Body of pancreas (tissue), 4 donors: ENCODE data around the gene SCN3A.

Source experiments
- CTCF ChIP-seq, 7 experiments: fragments of 450-650 bp in 4 of 7; fragments of 200-600 bp in 3 of 7; sonication (generic) in 3 of 7; IDR thresholded peaks; one replicate each; pipeline ENCODE4 v1.5.1; 2016 to 2019; ENCODE audit warnings: antibody characterized with exemption in 7 of 7
- POLR2A ChIP-seq, 3 donors: fragments of 450-650 bp; IDR thresholded peaks; one replicate each; pipeline ENCODE4 v1.6.1; 2016; ENCODE audit warnings: antibody characterized with exemption in 3 of 3, mild to moderate bottlenecking in 2 of 3

- TF ChIP-seq CTCF (IDR thresholded peaks at IDR 0.05) (no peak), POLR2A (IDR thresholded peaks at IDR 0.05) (no peak)
Observed at GRCh38 chr2:165219481-165219880, 15.6 kb upstream of the SCN3A start.
